Osteocyte (in vitro differentiated cells): ENCODE measurements around the gene AFTPH. TPM values are rescaled to one million over a fixed set of nuclear protein-coding genes. Genes with fewer than 3 reads are reported as not detected.

Source experiments
- DNase-seq: peaks from one replicate; pipeline ENCODE4 v3.0.0; 2021; ENCODE audit warnings: mixed read lengths; ENCODE audit not compliant: unreplicated experiment; ENCODE audit errors: extremely low spot score
- H3K27ac Mint-ChIP-seq: one replicate; pipeline ENCODE4 v1.8.0; 2021; ENCODE audit warnings: mild to moderate bottlenecking, mixed read lengths; ENCODE audit not compliant: unreplicated experiment
- H3K27me3 Mint-ChIP-seq: one replicate; pipeline ENCODE4 v1.8.0; 2021; ENCODE audit warnings: mixed read lengths; ENCODE audit not compliant: unreplicated experiment
- H3K36me3 Mint-ChIP-seq: one replicate; pipeline ENCODE4 v1.8.0; 2021; ENCODE audit warnings: mixed read lengths; ENCODE audit not compliant: unreplicated experiment
- H3K4me1 Mint-ChIP-seq: one replicate; pipeline ENCODE4 v1.8.0; 2021; ENCODE audit warnings: mixed read lengths; ENCODE audit not compliant: unreplicated experiment
- H3K4me3 Mint-ChIP-seq: one replicate; pipeline ENCODE4 v1.8.0; 2021; ENCODE audit warnings: mild to moderate bottlenecking, moderate library complexity, mixed read lengths; ENCODE audit not compliant: unreplicated experiment
- H3K9me3 Mint-ChIP-seq: one replicate; pipeline ENCODE4 v1.8.0; 2021; ENCODE audit warnings: mixed read lengths; ENCODE audit not compliant: unreplicated experiment
- CTCF ChIP-seq: fragments of 200-600 bp; sonication (generic); IDR thresholded peaks from 2 replicates; pipeline ENCODE4 v1.5.0; 2021; ENCODE audit warnings: antibody characterized with exemption, mild to moderate bottlenecking, moderate library complexity
- total RNA-seq: library from RNA; stranded (reverse); gene quantifications from 2 replicates; pipeline ENCODE4 v1.2.1, GENCODE V29; 2021

The AFTPH gene
- total RNA-seq, 1 donor from 2014 or later = 15.5 TPM

GRCh38 chr2:64625299-64626145 is 101.4 kb downstream of the AFTPH start:
- Mint-ChIP-seq H3K27ac (no peak overlapping the region), H3K36me3 (peaks cover 2% of the 10 kb centered on the region), H3K27me3 (no peaks in the 10 kb centered on the region), H3K4me3 (no peak overlapping the region), H3K4me1 (peaks cover 16% of the 10 kb centered on the region), H3K9me3 (no peaks in the 10 kb centered on the region)
- no peak for TF ChIP-seq CTCF
- peak; percentile 63 for DNase-seq

- peaks cover 9% of the 10 kb centered on the region for H3K36me3 Mint-ChIP-seq
- no peak overlapping the region for H3K4me3 Mint-ChIP-seq
- no peak for TF ChIP-seq CTCF
- no peaks in the 10 kb centered on the region for H3K27me3 Mint-ChIP-seq
- DNase-seq = peak; percentile 57
- no peaks in the 10 kb centered on the region for H3K9me3 Mint-ChIP-seq
- peaks cover 16% of the 10 kb centered on the region for H3K4me1 Mint-ChIP-seq
- H3K27ac Mint-ChIP-seq = no peak overlapping the region
Measured at GRCh38 chr2:64626146-64626809, 102.2 kb downstream of the AFTPH start.

GRCh38 chr2:64626963-64627760 is 103.0 kb downstream of the AFTPH start:
- no peak for TF ChIP-seq CTCF
- Mint-ChIP-seq H3K9me3 (no peaks in the 10 kb centered on the region), H3K4me3 (no peak overlapping the region), H3K4me1 (peaks cover 15% of the 10 kb centered on the region), H3K27ac (no peak overlapping the region), H3K36me3 (peaks cover 9% of the 10 kb centered on the region), H3K27me3 (no peaks in the 10 kb centered on the region)
- peak; percentile 69 for DNase-seq

GRCh38 chr2:64627860-64628841 is 104.0 kb downstream of the AFTPH start:
- peaks cover 13% of the 10 kb centered on the region for H3K36me3 Mint-ChIP-seq
- peaks cover 11% of the 10 kb centered on the region for H3K4me1 Mint-ChIP-seq
- TF ChIP-seq CTCF = no peak
- H3K27ac Mint-ChIP-seq = no peak overlapping the region
- no peak overlapping the region for H3K4me3 Mint-ChIP-seq
- peak; percentile 42 for DNase-seq
- no peaks in the 10 kb centered on the region for H3K9me3 Mint-ChIP-seq
- no peaks in the 10 kb centered on the region for H3K27me3 Mint-ChIP-seq
